HepG2 (cell line): ENCODE measurements around the gene FAM20A. TPM values are rescaled to one million over a fixed set of nuclear protein-coding genes. Genes with fewer than 3 reads are reported as not detected.

Experiments
- ATAC-seq: fragments of 200-7000 bp; cut with Tn5 transposase; 3 replicates; pipeline ENCODE4 v1.9.1; 2020; ENCODE audit warnings: mild to moderate bottlenecking, moderate library complexity
- BruUV-seq: library from RNA; stranded (reverse); fragments of 400-500 nt; replicated peaks from 2 replicates; lab custom pipeline; 2021; lab: Mats Ljungman, UMichigan
- CTCF ChIA-PET: fragments of 300-600 bp; formaldehyde crosslinking; extraction: SDS; loops from one replicate; lab custom pipeline; 2021; ENCODE audit warnings: low total read pairs, inconsistent platforms, low intra/inter-chr PET ratio; lab: Yijun Ruan, JAX
- POLR2A ChIA-PET: fragments of 350-600 bp; sonication (Branson Sonifier 250); formaldehyde crosslinking; loops from one replicate; lab custom pipeline; 2020; ENCODE audit warnings: antibody characterized with exemption, inconsistent platforms; lab: Yijun Ruan, JAX
- DNase-seq: peaks from one replicate; pipeline ENCODE4 v3.0.0-alpha.2; 2015; ENCODE audit warnings: low spot score
- FAIRE-seq: peaks from 3 replicates; lab custom pipeline; 2011; peaks lifted over from hg19 to GRCh38; lab: Jason Lieb, UNC
- H2AFZ ChIP-seq: one replicate; pipeline ENCODE4 v1.6.1; 2011; ENCODE audit warnings: low read length, inconsistent platforms
- H3K27ac ChIP-seq: fragments of 300-600 bp; 3 replicates; pipeline ENCODE4 v1.8.0; 2011; ENCODE audit warnings: mixed run types, mild to moderate bottlenecking, mixed read lengths, low read length, inconsistent platforms; ENCODE audit not compliant: insufficient read depth; ENCODE audit errors: extremely low read length
- H3K27me3 ChIP-seq, 2 experiments: fragments of 200-600 bp in 1 of 2; 2 replicates in 1 of 2; 3 replicates in 1 of 2; pipeline versions ENCODE4 v1.6.0 to v1.8.0; 2011; ENCODE audit warnings: low read length in 2 of 2, mild to moderate bottlenecking in 2 of 2, moderate library complexity in 2 of 2, inconsistent platforms in 1 of 2; ENCODE audit not compliant: insufficient read depth in 2 of 2, control insufficient read depth in 1 of 2
- H3K36me3 ChIP-seq, 2 experiments: fragments of 200-600 bp in 1 of 2; replicated peaks in 1 of 2; 2 replicates in 1 of 2; 3 replicates in 1 of 2; pipeline versions ENCODE4 v1.5.1 to v1.8.0; 2011; ENCODE audit warnings: low read length in 2 of 2, inconsistent platforms in 1 of 2; ENCODE audit not compliant: insufficient read depth in 2 of 2, control insufficient read depth in 1 of 2
- H3K4me1 ChIP-seq: 2 replicates; pipeline ENCODE4 v1.5.1; 2012; ENCODE audit warnings: low read length, inconsistent platforms; ENCODE audit not compliant: insufficient read depth
- H3K4me2 ChIP-seq: 2 replicates; pipeline ENCODE4 v1.6.0; 2011; ENCODE audit warnings: low read depth, low read length, inconsistent platforms
- H3K4me3 ChIP-seq, 3 experiments: fragments of 200-600 bp in 1 of 3; sonication (generic), shearing (Covaris generic) in 1 of 3; replicated peaks in 1 of 3; 2 replicates each; pipeline ENCODE4 v1.5.1; 2011 to 2016; ENCODE audit warnings: low read length in 3 of 3, inconsistent platforms in 2 of 3, low read depth in 2 of 3, mild to moderate bottlenecking in 2 of 3, control low read depth in 1 of 3, mixed read lengths in 1 of 3; ENCODE audit not compliant: insufficient read depth in 1 of 3
- H3K79me2 ChIP-seq: one replicate; pipeline ENCODE4 v1.6.1; 2011; ENCODE audit warnings: low read length, inconsistent platforms; ENCODE audit not compliant: insufficient read depth
- H3K9ac ChIP-seq: 2 replicates; pipeline ENCODE4 v1.6.0; 2011; ENCODE audit warnings: mild to moderate bottlenecking, low read depth, low read length, inconsistent platforms; ENCODE audit not compliant: insufficient read depth
- H3K9me3 ChIP-seq: 2 replicates; pipeline ENCODE4 v1.5.1; 2012; ENCODE audit warnings: mild to moderate bottlenecking, low read length
- H4K20me1 ChIP-seq: 2 replicates; pipeline ENCODE4 v1.6.0; 2011; ENCODE audit warnings: inconsistent platforms, mild to moderate bottlenecking, low read length, moderate library complexity; ENCODE audit not compliant: insufficient read depth
- HNRNPLL ChIP-seq: fragments of 200-400 bp; formaldehyde crosslinking; IDR thresholded peaks from 2 replicates; pipeline ENCODE4 v1.6.1; 2017; ENCODE audit warnings: mild to moderate bottlenecking, low read depth, low read length; ENCODE audit not compliant: poor library complexity, severe bottlenecking
- MBD4 ChIP-seq: IDR thresholded peaks from 2 replicates; pipeline ENCODE4 v1.6.1; 2012; ENCODE audit warnings: low read length, inconsistent platforms, borderline replicate concordance
- MEIS1 ChIP-seq: sonication (generic); formaldehyde crosslinking; IDR thresholded peaks from 2 replicates; pipeline ENCODE4 v1.9.0; 2021; ENCODE audit warnings: mild to moderate bottlenecking, missing genetic modification reagents, moderate library complexity, borderline replicate concordance
- RELA ChIP-seq: sonication (generic); formaldehyde crosslinking; IDR thresholded peaks from 2 replicates; pipeline ENCODE4 v1.4.0; 2020; ENCODE audit warnings: missing genetic modification reagents
- SP4 ChIP-seq: sonication (generic); formaldehyde crosslinking; IDR thresholded peaks from 2 replicates; pipeline ENCODE4 v1.8.1; 2023; ENCODE audit warnings: mild to moderate bottlenecking, missing genetic modification reagents
- SSRP1 ChIP-seq: IDR thresholded peaks from 2 replicates; pipeline ENCODE4 v1.6.1; 2016; ENCODE audit warnings: control low read depth
- ZNF296 ChIP-seq: sonication (generic); formaldehyde crosslinking; conservative IDR thresholded peaks from 2 replicates; pipeline ENCODE4 v1.5.0; 2020; ENCODE audit warnings: mild to moderate bottlenecking, missing genetic modification reagents
- ZNF333 ChIP-seq: sonication (generic); formaldehyde crosslinking; IDR thresholded peaks from 2 replicates; pipeline ENCODE4 v1.4.0; 2020; ENCODE audit warnings: mild to moderate bottlenecking, missing genetic modification reagents, borderline replicate concordance
- ZNF703 ChIP-seq: sonication (generic); formaldehyde crosslinking; IDR thresholded peaks from 2 replicates; pipeline ENCODE4 v1.5.1; 2020; ENCODE audit warnings: missing genetic modification reagents, mild to moderate bottlenecking, moderate library complexity, borderline replicate concordance
- WGBS: methylation state at CpG from one replicate; pipeline ENCODE4 v1.1.6; 2017; ENCODE audit warnings: low lambda C conversion rate; 5-methylcytosine and 5-hydroxymethylcytosine counted together
- in situ Hi-C: cut with HindIII; loops from 2 replicates; pipeline ENCODE4 v1.10.0; 2017; ENCODE audit warnings: low pct_unique_long_range_greater_than_20kb; ENCODE audit not compliant: extremely low pct_ligation_motif_present
- intact Hi-C: fragments of 100-400 bp; cut with micrococcal nuclease; formaldehyde crosslinking; loops from one replicate; pipeline ENCODE4 v1.10.0; 2022; ENCODE audit not compliant: unreplicated experiment
- polyA plus RNA-seq, 8 experiments: library from polyadenylated mRNA; depleted of rRNA in 3 of 8; stranded (reverse) in 7 of 8; unstranded in 1 of 8; fragments of >200 nt; fragmentation: Illumina TruSeq in 4 of 8; extraction: Trizol in 4 of 8; gene quantifications; 2 replicates each; pipeline versions ENCODE4 v1.2.1 to v1.2.3, GENCODE V29; 2011 to 2016; ENCODE audit warnings: low read depth in 4 of 8, missing spikeins in 1 of 8, mixed read lengths in 1 of 8; ENCODE audit not compliant: insufficient read depth in 1 of 8
- total RNA-seq, 5 experiments: library from RNA; depleted of rRNA; stranded (reverse); fragments of >200 nt; fragmentation: Illumina TruSeq; extraction: Trizol; gene quantifications; 2 replicates each; pipeline ENCODE4 v1.2.3, GENCODE V29; 2016; ENCODE audit warnings: low read depth in 1 of 5
- TF ChIP-seq, protein P1 (sequence below): sonication (generic); formaldehyde crosslinking; IDR thresholded peaks from 2 replicates; pipeline ENCODE4 v1.5.0; 2020; ENCODE audit warnings: missing genetic modification reagents, mild to moderate bottlenecking, borderline replicate concordance
- TF ChIP-seq, protein P2 (sequence below): sonication (generic); formaldehyde crosslinking; IDR thresholded peaks from 2 replicates; pipeline ENCODE4 v1.4.0; 2020; ENCODE audit warnings: mild to moderate bottlenecking, missing genetic modification reagents
- TF ChIP-seq, protein P3 (sequence below): sonication (generic); formaldehyde crosslinking; IDR thresholded peaks from 2 replicates; pipeline ENCODE4 v1.5.0; 2020; ENCODE audit warnings: mild to moderate bottlenecking, missing genetic modification reagents, moderate library complexity

FAM20A gene
- total and polyA plus RNA-seq, 2 of the 13 experiments (the other 11 are each of a cell fraction or from before 2014, with no cell fraction given) = 9.3 to 20.7 TPM

DNA sequence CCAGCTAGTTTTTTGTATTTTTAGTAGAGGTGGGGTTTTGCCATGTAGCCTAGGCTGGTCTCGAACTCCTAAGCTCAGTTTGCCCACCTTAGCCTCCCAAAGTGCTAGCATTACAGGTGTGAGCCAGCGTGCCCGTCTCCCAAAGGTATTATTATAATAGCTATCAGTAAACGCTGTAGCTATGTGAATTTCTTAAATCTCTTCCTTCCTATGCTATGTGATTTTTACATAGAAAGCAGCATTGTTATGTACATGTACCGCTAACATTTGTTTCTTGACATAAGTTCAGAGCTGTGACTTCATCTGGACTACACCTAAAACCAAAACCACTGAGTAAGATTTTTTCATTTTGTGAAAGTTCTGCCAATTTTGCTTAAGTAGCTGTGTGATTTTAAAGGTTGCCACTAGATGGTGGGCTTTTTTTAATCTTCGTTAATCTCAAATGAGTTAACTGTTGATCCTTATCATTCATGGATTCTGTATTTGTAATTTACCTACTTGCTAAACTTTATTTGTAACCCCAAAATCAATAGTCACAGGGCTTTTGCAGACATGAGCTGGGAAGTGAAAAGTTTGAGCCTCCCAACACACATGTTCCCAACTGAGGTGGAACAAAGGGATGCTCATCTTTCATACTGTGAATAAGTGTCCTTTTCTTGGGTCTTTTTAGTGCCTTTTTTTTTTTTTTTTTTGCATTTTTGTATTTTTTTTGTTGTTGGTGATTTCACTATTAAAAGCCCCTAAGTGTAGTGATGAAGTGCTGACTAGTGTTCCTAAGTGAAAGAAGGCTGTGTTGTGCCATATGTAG is 67.1 kb downstream of the FAM20A start:
- CTCF ChIA-PET = interaction anchor here (1.0 to 1.4 kb wide), 2 partner anchors 66 to 226 kb away, joined by 4 to 6 read pairs; no protein-coding TSS in a partner anchor
- no peak for ATAC-seq
- FAIRE-seq = no peak
- no peaks in the 10 kb centered on the region for H3K9me3 ChIP-seq
- peaks cover 18% of the 10 kb centered on the region for H3K4me1 ChIP-seq
- no peaks in the 10 kb centered on the region for H3K27me3 ChIP-seq
- H3K27ac ChIP-seq = no peak overlapping the region
- BruUV-seq = no TSS peak
- H3K4me2 ChIP-seq = no peak overlapping the region
- H3K4me3 ChIP-seq = no peak overlapping the region
- POLR2A ChIA-PET = interaction anchor here (0.7 to 1.4 kb wide), 6 partner anchors 21 to 288 kb away, joined by 3 to 6 read pairs (median 3); partner anchors contain the start of gene PRKAR1A
- TF ChIP-seq, protein P1, sequence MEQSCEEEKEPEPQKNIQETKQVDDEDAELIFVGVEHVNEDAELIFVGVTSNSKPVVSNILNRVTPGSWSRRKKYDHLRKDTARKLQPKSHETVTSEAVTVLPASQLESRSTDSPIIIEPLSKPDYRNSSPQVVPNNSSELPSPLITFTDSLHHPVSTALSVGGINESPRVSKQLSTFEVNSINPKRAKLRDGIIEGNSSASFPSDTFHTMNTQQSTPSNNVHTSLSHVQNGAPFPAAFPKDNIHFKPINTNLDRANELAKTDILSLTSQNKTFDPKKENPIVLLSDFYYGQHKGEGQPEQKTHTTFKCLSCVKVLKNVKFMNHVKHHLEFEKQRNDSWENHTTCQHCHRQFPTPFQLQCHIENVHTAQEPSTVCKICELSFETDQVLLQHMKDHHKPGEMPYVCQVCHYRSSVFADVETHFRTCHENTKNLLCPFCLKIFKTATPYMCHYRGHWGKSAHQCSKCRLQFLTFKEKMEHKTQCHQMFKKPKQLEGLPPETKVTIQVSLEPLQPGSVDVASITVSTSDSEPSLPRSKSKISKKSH (CRISPR knock-in tag) = no peak
- TF ChIP-seq ZNF703 (CRISPR knock-in tag) (no peak), MBD4 (0 out of 2 replicates have a peak, but pooled peaks have one; percentile 31), ZNF333 (CRISPR knock-in tag) (no peak), SP4 (CRISPR knock-in tag) (no peak), HNRNPLL (no peak), ZNF296 (no peak), RELA (CRISPR knock-in tag) (no peak), MEIS1 (CRISPR knock-in tag) (no peak), SSRP1 (CRISPR knock-in tag) (peak; percentile 90; the same call in 1 of the 2 replicates)
- TF ChIP-seq, protein P2, sequence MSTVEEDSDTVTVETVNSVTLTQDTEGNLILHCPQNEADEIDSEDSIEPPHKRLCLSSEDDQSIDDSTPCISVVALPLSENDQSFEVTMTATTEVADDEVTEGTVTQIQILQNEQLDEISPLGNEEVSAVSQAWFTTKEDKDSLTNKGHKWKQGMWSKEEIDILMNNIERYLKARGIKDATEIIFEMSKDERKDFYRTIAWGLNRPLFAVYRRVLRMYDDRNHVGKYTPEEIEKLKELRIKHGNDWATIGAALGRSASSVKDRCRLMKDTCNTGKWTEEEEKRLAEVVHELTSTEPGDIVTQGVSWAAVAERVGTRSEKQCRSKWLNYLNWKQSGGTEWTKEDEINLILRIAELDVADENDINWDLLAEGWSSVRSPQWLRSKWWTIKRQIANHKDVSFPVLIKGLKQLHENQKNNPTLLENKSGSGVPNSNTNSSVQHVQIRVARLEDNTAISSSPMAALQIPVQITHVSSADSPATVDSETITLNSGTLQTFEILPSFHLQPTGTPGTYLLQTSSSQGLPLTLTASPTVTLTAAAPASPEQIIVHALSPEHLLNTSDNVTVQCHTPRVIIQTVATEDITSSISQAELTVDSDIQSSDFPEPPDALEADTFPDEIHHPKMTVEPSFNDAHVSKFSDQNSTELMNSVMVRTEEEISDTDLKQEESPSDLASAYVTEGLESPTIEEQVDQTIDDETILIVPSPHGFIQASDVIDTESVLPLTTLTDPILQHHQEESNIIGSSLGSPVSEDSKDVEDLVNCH (CRISPR knock-in tag) = no peak
- TF ChIP-seq, protein P3, sequence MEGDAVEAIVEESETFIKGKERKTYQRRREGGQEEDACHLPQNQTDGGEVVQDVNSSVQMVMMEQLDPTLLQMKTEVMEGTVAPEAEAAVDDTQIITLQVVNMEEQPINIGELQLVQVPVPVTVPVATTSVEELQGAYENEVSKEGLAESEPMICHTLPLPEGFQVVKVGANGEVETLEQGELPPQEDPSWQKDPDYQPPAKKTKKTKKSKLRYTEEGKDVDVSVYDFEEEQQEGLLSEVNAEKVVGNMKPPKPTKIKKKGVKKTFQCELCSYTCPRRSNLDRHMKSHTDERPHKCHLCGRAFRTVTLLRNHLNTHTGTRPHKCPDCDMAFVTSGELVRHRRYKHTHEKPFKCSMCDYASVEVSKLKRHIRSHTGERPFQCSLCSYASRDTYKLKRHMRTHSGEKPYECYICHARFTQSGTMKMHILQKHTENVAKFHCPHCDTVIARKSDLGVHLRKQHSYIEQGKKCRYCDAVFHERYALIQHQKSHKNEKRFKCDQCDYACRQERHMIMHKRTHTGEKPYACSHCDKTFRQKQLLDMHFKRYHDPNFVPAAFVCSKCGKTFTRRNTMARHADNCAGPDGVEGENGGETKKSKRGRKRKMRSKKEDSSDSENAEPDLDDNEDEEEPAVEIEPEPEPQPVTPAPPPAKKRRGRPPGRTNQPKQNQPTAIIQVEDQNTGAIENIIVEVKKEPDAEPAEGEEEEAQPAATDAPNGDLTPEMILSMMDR (CRISPR knock-in tag) = 0 out of 2 replicates have a peak, but pooled peaks have one; percentile 34
- DNase-seq = no peak
- H3K36me3 ChIP-seq = peaks cover 20 to 57% of the 10 kb centered on the region in 2 experiments
- in situ Hi-C loops (no loop called here), intact Hi-C loops (loop anchor here (1.0 to 5.0 kb wide), 4 partner anchors 67 to 713 kb away; partner anchors contain the start of gene FAM20A)
- 95% methylated on average over 6 of the region's 6 CpGs for WGBS
- no peaks in the 10 kb centered on the region for H3K79me2 ChIP-seq
- no peaks in the 10 kb centered on the region for H4K20me1 ChIP-seq
- no peak overlapping the region for H3K9ac ChIP-seq
- no peak overlapping the region for H2AFZ ChIP-seq
